Hepatocyte (in vitro differentiated cells): ENCODE results near the gene RPTOR.

Experiments
- CTCF ChIP-seq: fragments of 200-600 bp; sonication (generic); IDR thresholded peaks from 2 replicates; pipeline ENCODE4 v1.5.1; 2016; ENCODE audit warnings: antibody characterized with exemption, mild to moderate bottlenecking; ENCODE audit not compliant: poor library complexity
- EZH2 ChIP-seq: fragments of 200-600 bp; sonication (generic); IDR thresholded peaks from 2 replicates; pipeline ENCODE4 v1.6.1; 2016; ENCODE audit warnings: antibody characterized with exemption, mild to moderate bottlenecking, borderline replicate concordance
- EZH2phosphoT487 ChIP-seq: fragments of 200-600 bp; sonication (generic); IDR thresholded peaks from one replicate; pipeline ENCODE4 v1.6.1; 2018; ENCODE audit warnings: antibody characterized with exemption, mild to moderate bottlenecking, low read depth, moderate library complexity; ENCODE audit not compliant: unreplicated experiment, severe bottlenecking

- TF ChIP-seq CTCF (no peak), EZH2 (no peak), EZH2phosphoT487 (no peak)
Observed at GRCh38 chr17:80509311-80509710, 35.3 kb upstream of the RPTOR start.
